Heart left ventricle (tissue), 13 donors: ENCODE measurements around the gene C22orf15.

ENCODE experiments used
- POLR2A ChIP-seq, 2 donors: fragments of 450-650 bp; IDR thresholded peaks; one replicate each; pipeline ENCODE4 v1.6.1; 2017; ENCODE audit warnings: antibody characterized with exemption in 2 of 2, mild to moderate bottlenecking in 2 of 2, moderate library complexity in 2 of 2
- TF ChIP-seq, protein P1 (sequence below), 12 donors: fragments of 200-600 bp; sonication (generic) in 4 of 12; IDR thresholded peaks; one replicate each; pipeline versions ENCODE4 v1.5.0 to v1.8.0; 2018 to 2022; ENCODE audit warnings: antibody characterized with exemption in 12 of 12, mild to moderate bottlenecking in 5 of 12
- donor health status: ischemic (EF 13 %, LVEDD 7.1; RV severe dilation, severe dysfunction).
- donor health status: DM: no; HTN: yes; CAD: no.
- donor health status: DM: no; HTN: no; CAD: no.
- donor health status: ischemic (EF 25% LVEDD 6.9; RV normal size, moderate dysfunction).
- donor health status: ischemic (EF 25% LVEDD 5.7; RV mildly dilated, moderate dysfunction).
- donor health status: ischemic (EF 35%, LVEDD 5.7; RV mildly dilated, moderate dysfunction).
- donor health status: nonischemic (EF 11% LVEDD 7.7; RV severe dilation, severe dysfunction).
- donor health status: DM: yes; HTN: yes; CAD: no.
- donor health status: PGD.
- donor health status: ischemic (EF 29% LVEDD 5.4; RV normal size, mild dysfunction).
- donor health status: nonischemic (EF 23%, LVEDD 6.1; RV moderate dilation, normal function).

DNA sequence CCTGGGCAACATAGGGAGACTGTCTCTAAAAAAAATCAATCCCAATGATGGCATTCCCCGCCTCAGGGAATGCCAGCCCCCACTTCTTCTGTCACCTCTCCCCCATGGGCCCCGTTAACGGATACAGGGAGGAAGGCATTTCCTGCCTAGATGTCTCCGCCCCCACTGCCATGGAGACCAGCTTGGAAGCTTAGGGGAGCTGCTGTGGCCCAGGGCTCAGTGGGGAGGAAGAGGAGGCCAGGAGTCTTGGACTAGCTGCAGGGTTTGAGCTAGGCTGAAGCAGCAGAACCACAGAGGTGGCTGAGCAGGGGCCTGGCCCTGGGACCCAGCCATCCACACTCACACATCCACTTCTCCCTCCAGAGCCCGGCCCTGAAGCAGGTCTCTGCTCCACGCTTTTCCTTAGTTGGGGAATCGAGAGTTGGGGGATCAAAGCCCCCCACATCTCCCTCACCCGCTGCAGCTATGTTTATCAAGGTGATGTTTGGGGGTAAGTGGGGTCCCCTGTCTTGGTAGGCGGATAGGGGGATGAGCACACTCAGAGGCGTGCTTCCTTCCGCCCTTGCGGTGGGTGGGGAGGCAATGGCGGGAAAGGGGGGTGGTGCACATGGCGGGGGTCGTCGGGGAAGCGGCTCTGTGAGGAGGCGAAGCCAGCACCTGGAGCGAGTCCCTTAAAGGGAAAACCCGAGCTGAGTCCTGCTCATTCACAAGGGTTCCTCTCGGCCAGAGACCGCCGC, at the start of gene C22orf15:
- TF ChIP-seq, protein P1, sequence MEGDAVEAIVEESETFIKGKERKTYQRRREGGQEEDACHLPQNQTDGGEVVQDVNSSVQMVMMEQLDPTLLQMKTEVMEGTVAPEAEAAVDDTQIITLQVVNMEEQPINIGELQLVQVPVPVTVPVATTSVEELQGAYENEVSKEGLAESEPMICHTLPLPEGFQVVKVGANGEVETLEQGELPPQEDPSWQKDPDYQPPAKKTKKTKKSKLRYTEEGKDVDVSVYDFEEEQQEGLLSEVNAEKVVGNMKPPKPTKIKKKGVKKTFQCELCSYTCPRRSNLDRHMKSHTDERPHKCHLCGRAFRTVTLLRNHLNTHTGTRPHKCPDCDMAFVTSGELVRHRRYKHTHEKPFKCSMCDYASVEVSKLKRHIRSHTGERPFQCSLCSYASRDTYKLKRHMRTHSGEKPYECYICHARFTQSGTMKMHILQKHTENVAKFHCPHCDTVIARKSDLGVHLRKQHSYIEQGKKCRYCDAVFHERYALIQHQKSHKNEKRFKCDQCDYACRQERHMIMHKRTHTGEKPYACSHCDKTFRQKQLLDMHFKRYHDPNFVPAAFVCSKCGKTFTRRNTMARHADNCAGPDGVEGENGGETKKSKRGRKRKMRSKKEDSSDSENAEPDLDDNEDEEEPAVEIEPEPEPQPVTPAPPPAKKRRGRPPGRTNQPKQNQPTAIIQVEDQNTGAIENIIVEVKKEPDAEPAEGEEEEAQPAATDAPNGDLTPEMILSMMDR (IDR thresholded peaks at IDR 0.05) = no peak
- no peak for TF ChIP-seq POLR2A (IDR thresholded peaks at IDR 0.05)
